Glomerular endothelial cell (primary cell): Measurements from ENCODE around the gene C2CD4C. TPM values are rescaled to one million over a fixed set of nuclear protein-coding genes. Genes with fewer than 3 reads are reported as not detected.
"Not testable (repeated sequence)": the region's sequence is repeated elsewhere in the genome, so short reads cannot be mapped to it uniquely, and the experiment has no call there.

ENCODE experiments used
- DNase-seq: peaks from one replicate; pipeline ENCODE4 v3.0.0-alpha.2; 2011; ENCODE audit warnings: low read depth, low spot score; ENCODE audit errors: extremely low read depth
- total RNA-seq: library from RNA; depleted of rRNA; stranded (reverse); fragments of >200 nt; gene quantifications from 2 replicates; pipeline ENCODE4 v1.2.3, GENCODE V29; 2015

C2CD4C gene
- total RNA-seq, 1 donor from 2014 or later, result 0.47 TPM

- no peak for DNase-seq
These were observed 30.4 kb upstream of the C2CD4C start for GRCh38 chr19:439167-439900.

GRCh38 chr19:438416-438958, 29.5 kb upstream of the C2CD4C start:
- no peak for DNase-seq

GRCh38 chr19:437041-437440, 28.1 kb upstream of the C2CD4C start:
- DNase-seq, result no peak

GRCh38 chr19:436413-436950, 27.5 kb upstream of the C2CD4C start:
- DNase-seq, result no peak

- DNase-seq, result no peak
These were observed 26.9 kb upstream of the C2CD4C start for GRCh38 chr19:435707-436412.

GRCh38 chr19:435056-435706, 26.2 kb upstream of the C2CD4C start:
- DNase-seq, result no peak

GRCh38 chr19:434152-434960, 25.4 kb upstream of the C2CD4C start:
- no peak for DNase-seq

- DNase-seq, result no peak
These were observed 21.8 kb upstream of the C2CD4C start for GRCh38 chr19:430701-431100.

- no peak for DNase-seq
These were observed 19.2 kb upstream of the C2CD4C start for GRCh38 chr19:428149-428548.

GRCh38 chr19:427675-428074, 18.7 kb upstream of the C2CD4C start:
- not testable (repeated sequence) for DNase-seq

- no peak for DNase-seq
These were observed 17.9 kb upstream of the C2CD4C start for GRCh38 chr19:426725-427445.

GRCh38 chr19:425056-425455, 16.1 kb upstream of the C2CD4C start:
- DNase-seq, result no peak

GRCh38 chr19:424546-424945, 15.6 kb upstream of the C2CD4C start:
- DNase-seq, result no peak

- DNase-seq, result no peak
These were observed 14.9 kb upstream of the C2CD4C start for GRCh38 chr19:423691-424466.

GRCh38 chr19:422917-423226, 13.9 kb upstream of the C2CD4C start:
- DNase-seq, result not testable (repeated sequence)

GRCh38 chr19:422213-422916, 13.4 kb upstream of the C2CD4C start:
- no peak for DNase-seq

GRCh38 chr19:419721-420515, 11.0 kb upstream of the C2CD4C start:
- no peak for DNase-seq
